H1 (cell line): Measurements from ENCODE around the gene NCAPD2. TPM values are rescaled to one million over a fixed set of nuclear protein-coding genes. Genes with fewer than 3 reads are reported as not detected.
A peak's percentile ranks its signal among the peaks of the same experiment; 100 is the strongest.

Source experiments
- BACH1 ChIP-seq: IDR thresholded peaks from 2 replicates; pipeline ENCODE4 v1.6.1; 2012; ENCODE audit warnings: low read length, improper control_type of control experiment
- HDAC2 ChIP-seq, 2 experiments: fragments of 300-600 bp in 1 of 2; sonication (generic) in 1 of 2; IDR thresholded peaks; 2 replicates each; pipeline ENCODE4 v1.6.1; 2011 to 2012; ENCODE audit warnings: low read depth in 2 of 2, low read length in 2 of 2, mild to moderate bottlenecking in 2 of 2, moderate library complexity in 2 of 2, borderline replicate concordance in 1 of 2, inconsistent platforms in 1 of 2
- HDAC6 ChIP-seq: IDR thresholded peaks from one replicate; pipeline ENCODE4 v1.7.1; 2012; ENCODE audit warnings: low read depth, mild to moderate bottlenecking, inconsistent platforms, low read length, moderate library complexity
- MAX ChIP-seq: IDR thresholded peaks from 2 replicates; pipeline ENCODE4 v1.6.1; 2012; ENCODE audit warnings: inconsistent platforms
- POU5F1 ChIP-seq: IDR thresholded peaks from 2 replicates; pipeline ENCODE4 v1.6.1; 2011; ENCODE audit warnings: low read depth, mild to moderate bottlenecking, low read length, moderate library complexity
- RBBP5 ChIP-seq: IDR thresholded peaks from 2 replicates; pipeline ENCODE4 v1.7.1; 2012; ENCODE audit warnings: low read depth, mild to moderate bottlenecking, inconsistent platforms, low read length, moderate library complexity, borderline replicate concordance
- RNF2 ChIP-seq: fragments of 200-900, 300-1000 bp; sonication (generic); IDR thresholded peaks from 2 replicates; pipeline ENCODE4 v1.7.1; 2016; ENCODE audit warnings: borderline replicate concordance, low read depth, mild to moderate bottlenecking, antibody characterized with exemption, low read length; ENCODE audit not compliant: poor library complexity, severe bottlenecking; ENCODE audit errors: missing control alignments
- SP1 ChIP-seq: IDR thresholded peaks from 2 replicates; pipeline ENCODE4 v1.6.1; 2011; ENCODE audit warnings: low read depth, low read length
- ZNF274 ChIP-seq: IDR thresholded peaks from 2 replicates; pipeline ENCODE4 v1.7.0; 2012; ENCODE audit warnings: low read length, borderline replicate concordance; ENCODE audit errors: extremely low read depth
- polyA plus RNA-seq, 7 experiments: library from polyadenylated mRNA; depleted of rRNA in 3 of 7; stranded (reverse) in 5 of 7; unstranded in 2 of 7; fragments of >200 nt in 5 of 7; fragments of 200-250 nt in 2 of 7; gene quantifications; 1 replicate in 5 of 7; 2 replicates in 1 of 7; 4 replicates in 1 of 7; pipeline versions ENCODE4 v1.2.1 to v1.2.3, GENCODE V29; 2011 to 2013; ENCODE audit warnings: missing spikeins in 2 of 7, mixed read lengths in 2 of 7
- total RNA-seq: library from RNA; stranded (reverse); fragmentation: NEBNext Ultra II Directional; extraction: Animal tissue kit (Norgen Biotek cat#: 25700); gene quantifications from 2 replicates; pipeline ENCODE4 v1.2.1, GENCODE V29; 2021

Gene NCAPD2
- total and polyA plus RNA-seq, 2 of the 8 experiments (the other 6 are each of a cell fraction or from before 2014, with no cell fraction given), result 55.8 to 132 TPM

- no peak for TF ChIP-seq SP1
- no peak for TF ChIP-seq HDAC6
- TF ChIP-seq POU5F1, result no peak
- no peak for TF ChIP-seq HDAC2 (IDR thresholded peaks at IDR 0.05; ENCODE audit: borderline replicate concordance in 1 of 2, low read depth in 2 of 2, low read length in 2 of 2)
- TF ChIP-seq RNF2, result no peak
- TF ChIP-seq RBBP5, result no peak
- peak; percentile 53; the same call in 1 of the 2 replicates for TF ChIP-seq MAX
- no peak for TF ChIP-seq ZNF274
- TF ChIP-seq BACH1, result no peak
Observed at GRCh38 chr12:6538420-6539313, 44.8 kb downstream of the NCAPD2 start (continued).
